LNCAP (cell line): ENCODE data around the gene SELP.
A peak's percentile ranks its signal among the peaks of the same experiment; 100 is the strongest.

Source experiments
- CTCF ChIP-seq: fragments of 450-650 bp; IDR thresholded peaks from 2 replicates; pipeline ENCODE4 v1.5.1; 2017; ENCODE audit warnings: mild to moderate bottlenecking

The SELP gene

GRCh38 chr1:169604781-169605560, 25.0 kb downstream of the SELP start:
- TF ChIP-seq CTCF = no peak

- peak; percentile 55 for TF ChIP-seq CTCF
Measured at GRCh38 chr1:169601096-169601881, 28.6 kb downstream of the SELP start.

DNA sequence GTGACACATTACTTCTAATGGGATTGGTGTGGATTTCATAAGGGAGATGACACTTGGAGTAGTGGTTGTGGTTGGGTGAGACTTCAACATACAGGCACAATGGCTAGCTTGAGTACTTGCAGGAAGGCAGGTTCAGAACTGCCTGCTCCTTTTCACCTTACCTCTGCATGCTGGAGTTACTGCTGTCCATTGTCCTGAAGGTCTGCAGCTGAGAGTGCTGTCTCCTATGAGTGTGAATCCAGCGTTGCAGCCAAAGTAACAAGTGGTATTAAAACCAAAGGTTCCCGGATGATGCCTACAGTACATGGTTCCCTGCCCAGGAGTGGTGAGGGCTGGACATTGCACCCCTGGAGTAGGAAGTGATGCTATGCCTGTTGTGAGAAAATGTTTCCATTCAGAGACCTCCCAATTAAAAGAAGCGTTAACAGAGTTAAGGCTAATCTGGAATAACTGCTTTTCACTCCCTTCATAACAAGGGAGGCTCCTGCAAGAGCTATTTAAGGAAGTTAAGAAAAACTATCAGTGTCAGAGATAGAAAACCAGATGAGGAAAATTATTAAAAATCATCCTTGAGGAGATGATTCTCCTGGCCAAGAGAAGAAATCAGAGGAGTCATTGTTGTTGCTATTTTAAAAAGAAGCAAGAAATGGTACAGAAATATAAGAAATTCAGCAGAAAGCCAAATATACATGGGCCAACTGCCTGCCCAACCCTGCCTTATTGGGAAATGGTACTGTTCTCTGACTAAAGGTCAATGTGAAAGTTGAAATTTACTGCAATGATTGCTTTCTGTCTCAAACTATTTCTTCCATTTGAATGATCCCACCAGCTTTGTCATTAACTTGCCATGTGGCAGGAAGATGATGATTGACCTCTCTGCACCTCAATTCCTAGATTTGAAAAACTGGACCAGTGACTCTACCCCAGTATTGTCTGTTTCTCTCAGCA, 33.9 kb downstream of the SELP start:
- no peak for TF ChIP-seq CTCF

GRCh38 chr1:169594391-169594790, 35.5 kb downstream of the SELP start:
- TF ChIP-seq CTCF = no peak

DNA sequence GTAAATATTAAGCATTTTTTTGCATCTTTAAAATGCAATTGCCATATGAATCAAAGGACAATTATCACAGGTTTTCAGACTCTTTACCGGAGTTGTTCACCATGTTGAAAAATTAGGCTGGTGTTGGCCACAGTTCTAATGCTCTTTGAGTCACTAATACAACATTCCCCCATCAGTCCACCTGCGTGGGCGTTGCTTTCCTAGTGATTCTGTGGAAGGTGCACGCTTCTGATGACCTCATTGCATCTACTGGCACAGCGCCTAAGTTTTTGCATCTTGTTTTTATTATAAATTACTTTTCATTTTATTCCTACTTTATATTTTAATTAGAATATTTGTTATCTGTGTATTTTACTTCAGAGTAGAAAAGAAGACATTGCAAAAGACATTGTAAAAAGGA, 39.0 kb downstream of the SELP start:
- TF ChIP-seq CTCF = no peak

DNA sequence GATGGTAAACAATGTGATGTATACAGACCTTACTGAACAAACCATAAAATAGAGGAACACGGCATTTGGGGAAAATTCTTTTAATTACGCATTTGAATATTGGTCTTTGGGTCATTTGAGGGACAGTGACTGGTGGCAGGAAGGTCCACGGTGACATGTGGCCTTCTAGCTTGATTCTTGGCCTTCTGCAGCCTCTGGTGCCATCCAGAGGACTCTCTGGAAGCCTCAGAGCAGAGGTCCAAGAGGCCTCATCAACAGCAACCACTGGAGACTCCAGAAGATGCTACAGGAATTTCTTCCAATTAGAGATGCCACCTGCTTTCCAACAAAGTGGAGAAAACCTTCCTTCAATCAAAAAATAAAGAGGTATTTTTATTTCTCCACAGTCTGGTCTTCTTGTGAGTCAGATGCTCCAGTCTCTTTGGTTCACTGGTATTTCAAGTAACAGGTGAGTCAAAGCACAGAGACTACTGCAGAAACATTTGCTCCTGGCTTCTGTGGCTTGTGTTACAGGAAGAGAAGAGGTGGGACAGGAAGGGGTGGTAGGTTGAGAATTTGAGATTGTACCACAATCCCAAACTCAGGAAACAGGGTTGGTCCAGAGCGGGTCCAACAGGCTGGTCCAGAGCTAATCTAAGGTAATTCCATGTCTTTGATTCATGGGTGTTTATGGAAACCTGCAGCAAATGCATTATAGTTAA, 41.0 kb downstream of the SELP start:
- no peak for TF ChIP-seq CTCF

- TF ChIP-seq CTCF = no peak
Measured at GRCh38 chr1:169588112-169588511, 41.8 kb downstream of the SELP start.
